Neuronal stem cell (in vitro differentiated cells): ENCODE measurements around the gene TPSB2.

Source experiments
- DNase-seq: peaks from one replicate; pipeline ENCODE4 v3.0.0-alpha.2; 2013; ENCODE audit warnings: low spot score
- H2AFZ ChIP-seq: one replicate; pipeline ENCODE4 v1.6.1; 2013; ENCODE audit warnings: mild to moderate bottlenecking, low read length, inconsistent platforms
- H2AK5ac ChIP-seq: 2 replicates; pipeline ENCODE4 v1.6.1; 2013; ENCODE audit warnings: low read depth, mild to moderate bottlenecking, inconsistent platforms, low read length, moderate library complexity, mixed read lengths
- H2BK120ac ChIP-seq: 2 replicates; pipeline ENCODE4 v1.6.1; 2013; ENCODE audit warnings: low read depth, mild to moderate bottlenecking, inconsistent platforms, low read length, moderate library complexity, mixed read lengths
- H2BK12ac ChIP-seq: one replicate; pipeline ENCODE4 v1.6.1; 2013; ENCODE audit warnings: low read length, inconsistent platforms
- H2BK15ac ChIP-seq: 2 replicates; pipeline ENCODE4 v1.6.1; 2013; ENCODE audit warnings: mild to moderate bottlenecking, low read length, inconsistent platforms, mixed read lengths
- H2BK5ac ChIP-seq: one replicate; pipeline ENCODE4 v1.6.1; 2013; ENCODE audit warnings: inconsistent platforms, mild to moderate bottlenecking, low read length, moderate library complexity
- H3K14ac ChIP-seq: one replicate; pipeline ENCODE4 v1.6.1; 2013; ENCODE audit warnings: low read length, inconsistent platforms
- H3K18ac ChIP-seq: 2 replicates; pipeline ENCODE4 v1.6.1; 2013; ENCODE audit warnings: low read length, inconsistent platforms
- H3K23ac ChIP-seq: 2 replicates; pipeline ENCODE4 v1.6.1; 2013; ENCODE audit warnings: low read depth, mild to moderate bottlenecking, mixed read lengths, low read length, inconsistent platforms; ENCODE audit not compliant: poor library complexity
- H3K27ac ChIP-seq: replicated peaks from 3 replicates; pipeline ENCODE4 v1.5.1; 2013; ENCODE audit warnings: low read length, inconsistent platforms
- H3K27me3 ChIP-seq, 3 experiments: 2 replicates each; pipeline ENCODE4 v1.6.1; 2013; ENCODE audit warnings: low read length in 3 of 3, mild to moderate bottlenecking in 2 of 3, inconsistent platforms in 1 of 3, low read depth in 1 of 3, mixed read lengths in 1 of 3, moderate library complexity in 1 of 3; ENCODE audit not compliant: control insufficient read depth in 3 of 3, insufficient read depth in 3 of 3
- H3K36me3 ChIP-seq, 2 donors: replicated peaks in 1 of 2; 2 replicates each; pipeline ENCODE4 v1.6.1; 2013; ENCODE audit warnings: low read length in 2 of 2; ENCODE audit not compliant: control insufficient read depth in 2 of 2, insufficient read depth in 2 of 2
- H3K4ac ChIP-seq: 2 replicates; pipeline ENCODE4 v1.6.1; 2013; ENCODE audit warnings: inconsistent platforms, mild to moderate bottlenecking, low read length, moderate library complexity
- H3K4me1 ChIP-seq, 2 donors: 1 replicate in 1 of 2; 2 replicates in 1 of 2; pipeline ENCODE4 v1.6.1; 2013; ENCODE audit warnings: low read length in 2 of 2, low read depth in 1 of 2; ENCODE audit not compliant: control insufficient read depth in 2 of 2, insufficient read depth in 1 of 2
- H3K4me2 ChIP-seq: one replicate; pipeline ENCODE4 v1.6.1; 2013; ENCODE audit warnings: mild to moderate bottlenecking, low read length, inconsistent platforms; ENCODE audit not compliant: insufficient read depth, poor library complexity, severe bottlenecking
- H3K4me3 ChIP-seq, 2 donors: 2 replicates each; pipeline ENCODE4 v1.5.1; 2013; ENCODE audit warnings: low read length in 2 of 2, mild to moderate bottlenecking in 2 of 2, inconsistent platforms in 1 of 2, moderate library complexity in 1 of 2
- H3K79me1 ChIP-seq: one replicate; pipeline ENCODE4 v1.6.1; 2013; ENCODE audit warnings: low read depth, mild to moderate bottlenecking, inconsistent platforms, low read length, moderate library complexity
- H3K9ac ChIP-seq: one replicate; pipeline ENCODE4 v1.6.1; 2013; ENCODE audit warnings: mild to moderate bottlenecking, low read depth, low read length, inconsistent platforms; ENCODE audit not compliant: poor library complexity
- H3K9me3 ChIP-seq, 2 donors: replicated peaks in 1 of 2; 2 replicates each; pipeline versions ENCODE3 to v1.6.1; 2013; ENCODE audit warnings: low read length in 2 of 2, mild to moderate bottlenecking in 2 of 2, inconsistent platforms in 1 of 2, low read depth in 1 of 2, mixed read lengths in 1 of 2, moderate library complexity in 1 of 2; ENCODE audit not compliant: control insufficient read depth in 2 of 2, insufficient read depth in 1 of 2
- H4K8ac ChIP-seq: one replicate; pipeline ENCODE4 v1.6.1; 2013; ENCODE audit warnings: low read depth, mild to moderate bottlenecking, inconsistent platforms, low read length, moderate library complexity
- H4K91ac ChIP-seq: one replicate; pipeline ENCODE4 v1.6.1; 2013; ENCODE audit warnings: low read length, low read depth, mild to moderate bottlenecking, inconsistent platforms; ENCODE audit not compliant: poor library complexity
- WGBS, 2 donors: extraction: QIAGEN DNeasy Blood & Tissue Kit; methylation state at CpG; one replicate each; pipeline ENCODE4 v1.1.7; 2013; ENCODE audit warnings: missing lambda C conversion rate in 2 of 2, mixed read lengths in 1 of 2; ENCODE audit not compliant: insufficient read length in 2 of 2, insufficient replicate concordance in 1 of 2; ENCODE audit errors: extremely low coverage in 2 of 2; 5-methylcytosine and 5-hydroxymethylcytosine counted together

The TPSB2 gene

GRCh38 chr16:1181404-1182315 lies 48.3 kb downstream of the TPSB2 start:
- Histone ChIP-seq H2BK120ac (no peak overlapping the region), H2AK5ac (peak overlapping the region; percentile 100), H3K4me2 (no peak overlapping the region), H3K36me3 (peaks cover 0 to 9% of the 10 kb centered on the region in 2 donors), H3K4ac (peak overlapping the region; percentile 93), H3K14ac (peak overlapping the region; percentile 99), H4K8ac (peak overlapping the region; percentile 98), H3K27me3 (no peaks in the 10 kb centered on the region), H3K4me1 (peaks cover 17 to 20% of the 10 kb centered on the region in 2 donors), H4K91ac (no peak overlapping the region), H2BK5ac (peak overlapping the region; percentile 82), H3K27ac (peak overlapping the region; percentile 71), H3K23ac (peak overlapping the region; percentile 80), H2BK12ac (peak overlapping the region; percentile 98), H3K9ac (peak overlapping the region; percentile 84), H3K79me1 (peaks cover 31% of the 10 kb centered on the region), H2BK15ac (peak overlapping the region; percentile 75), H3K9me3 (no peaks in the 10 kb centered on the region), H2AFZ (no peak overlapping the region), H3K18ac (peak overlapping the region; percentile 85), H3K4me3 (peak overlapping the region in 1 of 2 donors; percentile 7)
- no peak for DNase-seq
- WGBS, 2 donors: no CpG with 5 or more reads among the region's 39 CpGs

- peak overlapping the region; percentile 76 for H3K18ac ChIP-seq
- H3K4me3 ChIP-seq: no peak overlapping the region
- DNase-seq: no peak
- H2AK5ac ChIP-seq: peak overlapping the region; percentile 46
- peaks cover 28% of the 10 kb centered on the region for H3K79me1 ChIP-seq
- peak overlapping the region; percentile 21 for H3K9ac ChIP-seq
- H3K4ac ChIP-seq: no peak overlapping the region
- peak overlapping the region; percentile 14 for H3K27ac ChIP-seq
- peak overlapping the region; percentile 11 for H3K4me2 ChIP-seq
- peaks cover 0 to 5% of the 10 kb centered on the region in 2 donors for H3K36me3 ChIP-seq
- no peak overlapping the region for H2BK15ac ChIP-seq
- no peak overlapping the region for H3K14ac ChIP-seq
- peaks cover 17 to 20% of the 10 kb centered on the region in 2 donors for H3K4me1 ChIP-seq
- no peaks in the 10 kb centered on the region for H3K9me3 ChIP-seq
- H2BK120ac ChIP-seq: no peak overlapping the region
- WGBS, 2 donors: no CpG with 5 or more reads among the region's 38 CpGs
- H2BK12ac ChIP-seq: peak overlapping the region; percentile 84
- H3K27me3 ChIP-seq: no peaks in the 10 kb centered on the region
- H4K8ac ChIP-seq: peak overlapping the region; percentile 19
- no peak overlapping the region for H4K91ac ChIP-seq
- H2BK5ac ChIP-seq: peak overlapping the region; percentile 90
- H3K23ac ChIP-seq: no peak overlapping the region
- H2AFZ ChIP-seq: no peak overlapping the region
These were observed 49.2 kb downstream of the TPSB2 start for GRCh38 chr16:1180549-1181403.
